H1 (cell line): ENCODE results near the gene ERI2. TPM values are rescaled to one million over a fixed set of nuclear protein-coding genes. Genes with fewer than 3 reads are reported as not detected.

Experiments
- CTCF ChIA-PET: fragments of 300-600 bp; sonication (Branson Sonifier 250); formaldehyde crosslinking; loops from one replicate; lab custom pipeline; 2021; ENCODE audit not compliant: partially characterized antibody; lab: Charles Lee
- POLR2A ChIA-PET: fragments of 300-600 bp; sonication (Branson Sonifier 250); formaldehyde crosslinking; loops from one replicate; lab custom pipeline; 2021; ENCODE audit warnings: inconsistent platforms; ENCODE audit not compliant: partially characterized antibody; lab: Charles Lee
- DNase-seq, 2 experiments: peaks; one replicate each; pipeline versions ENCODE4 v3.0.0 to v3.0.0-alpha.2; 2010 to 2022; ENCODE audit warnings: low spot score in 2 of 2, low read depth in 1 of 2, mixed read lengths in 1 of 2
- FAIRE-seq: peaks from 2 replicates; lab custom pipeline; 2011; peaks lifted over from hg19 to GRCh38; lab: Jason Lieb, UNC
- H2AFZ ChIP-seq: 2 replicates; pipeline ENCODE4 v1.8.1; 2012; ENCODE audit warnings: low read length, inconsistent platforms
- H2AK5ac ChIP-seq: 2 replicates; pipeline ENCODE4 v1.6.1; 2013; ENCODE audit warnings: low read depth, low read length
- H2BK120ac ChIP-seq: replicated peaks from 2 replicates; pipeline ENCODE3; 2013; ENCODE audit warnings: low read depth, low read length, inconsistent platforms
- H2BK12ac ChIP-seq: 2 replicates; pipeline ENCODE4 v1.6.1; 2013; ENCODE audit warnings: low read depth, low read length
- H2BK15ac ChIP-seq: 2 replicates; pipeline ENCODE4 v1.6.1; 2013; ENCODE audit warnings: low read length
- H2BK20ac ChIP-seq: 2 replicates; pipeline ENCODE4 v1.6.1; 2013; ENCODE audit warnings: low read length
- H2BK5ac ChIP-seq: 2 replicates; pipeline ENCODE4 v1.6.1; 2013; ENCODE audit warnings: low read depth, low read length
- H3K14ac ChIP-seq: 2 replicates; pipeline ENCODE4 v1.6.1; 2013; ENCODE audit warnings: inconsistent platforms; ENCODE audit not compliant: insufficient read length
- H3K18ac ChIP-seq: 2 replicates; pipeline ENCODE4 v1.6.1; 2013; ENCODE audit warnings: low read length; ENCODE audit errors: extremely low read depth
- H3K23ac ChIP-seq: 2 replicates; pipeline ENCODE4 v1.6.1; 2013; ENCODE audit warnings: inconsistent platforms; ENCODE audit not compliant: insufficient read length
- H3K23me2 ChIP-seq: 2 replicates; pipeline ENCODE4 v1.6.1; 2013; ENCODE audit warnings: low read depth, low read length
- H3K27ac ChIP-seq: 2 replicates; pipeline ENCODE4 v1.6.1; 2011; ENCODE audit warnings: low read depth, low read length, inconsistent platforms
- H3K27me3 ChIP-seq, 4 experiments: replicated peaks in 1 of 4; 1 replicate in 1 of 4; 2 replicates in 3 of 4; pipeline versions ENCODE4 v1.6.1 to v1.8.1; 2011 to 2013; ENCODE audit warnings: low read length in 3 of 4, mild to moderate bottlenecking in 3 of 4, inconsistent platforms in 2 of 4, mixed read lengths in 2 of 4, moderate library complexity in 1 of 4; ENCODE audit not compliant: control insufficient read depth in 3 of 4, insufficient read depth in 3 of 4; ENCODE audit errors: extremely low read depth in 1 of 4
- H3K36me3 ChIP-seq, 4 experiments: 2 replicates each; pipeline versions ENCODE4 v1.6.1 to v1.8.1; 2011 to 2013; ENCODE audit warnings: mild to moderate bottlenecking in 4 of 4, low read length in 3 of 4, moderate library complexity in 2 of 4, control low read depth in 1 of 4, inconsistent platforms in 1 of 4; ENCODE audit not compliant: insufficient read depth in 4 of 4, control insufficient read depth in 2 of 4
- H3K4ac ChIP-seq: replicated peaks from 2 replicates; pipeline ENCODE3; 2013; ENCODE audit warnings: low read length, low read depth, mixed read lengths, inconsistent platforms; ENCODE audit not compliant: insufficient read length
- H3K4me1 ChIP-seq, 4 experiments: replicated peaks in 1 of 4; 1 replicate in 1 of 4; 2 replicates in 3 of 4; pipeline versions ENCODE4 v1.6.1 to v1.8.1; 2011 to 2013; ENCODE audit warnings: low read length in 3 of 4, inconsistent platforms in 2 of 4, mixed read lengths in 1 of 4; ENCODE audit not compliant: insufficient read depth in 4 of 4, control insufficient read depth in 3 of 4
- H3K4me2 ChIP-seq, 2 experiments: 2 replicates each; pipeline versions ENCODE4 v1.6.1 to v1.8.1; 2011 to 2013; ENCODE audit warnings: low read depth in 2 of 2, low read length in 2 of 2, control low read depth in 1 of 2, inconsistent platforms in 1 of 2, mild to moderate bottlenecking in 1 of 2; ENCODE audit not compliant: insufficient read depth in 1 of 2
- H3K4me3 ChIP-seq, 4 experiments: fragments of 200-600, 300-600 bp in 1 of 4; sonication (generic), shearing (Covaris generic), sonication (Bioruptor Twin) in 1 of 4; 2 replicates each; pipeline versions ENCODE4 v1.5.1 to v1.8.1; 2011 to 2016; ENCODE audit warnings: low read length in 4 of 4, low read depth in 3 of 4, control low read depth in 2 of 4, inconsistent platforms in 2 of 4, mild to moderate bottlenecking in 2 of 4, mixed read lengths in 1 of 4, moderate library complexity in 1 of 4; ENCODE audit not compliant: insufficient read depth in 2 of 4; ENCODE audit errors: extremely low read depth in 1 of 4
- H3K56ac ChIP-seq: replicated peaks from 2 replicates; pipeline ENCODE3; 2013; ENCODE audit warnings: low read depth, mild to moderate bottlenecking, mixed read lengths, low read length, inconsistent platforms; ENCODE audit not compliant: insufficient read length
- H3K79me1 ChIP-seq: 2 replicates; pipeline ENCODE4 v1.6.1; 2013; ENCODE audit warnings: low read depth, low read length, control low read depth
- H3K79me2 ChIP-seq, 2 experiments: 2 replicates each; pipeline versions ENCODE4 v1.6.1 to v1.8.1; 2012 to 2013; ENCODE audit warnings: low read length in 2 of 2, mild to moderate bottlenecking in 2 of 2, inconsistent platforms in 1 of 2; ENCODE audit not compliant: insufficient read depth in 2 of 2, control insufficient read depth in 1 of 2
- H3K9ac ChIP-seq, 4 experiments: replicated peaks in 1 of 4; 1 replicate in 1 of 4; 2 replicates in 3 of 4; pipeline versions ENCODE4 v1.6.1 to v1.8.1; 2011 to 2013; ENCODE audit warnings: low read depth in 3 of 4, low read length in 3 of 4, control low read depth in 2 of 4, mild to moderate bottlenecking in 2 of 4, moderate library complexity in 2 of 4, inconsistent platforms in 1 of 4; ENCODE audit errors: extremely low read depth in 1 of 4
- H3K9me3 ChIP-seq, 2 experiments: 2 replicates each; pipeline versions ENCODE4 v1.6.1 to v1.8.1; 2012 to 2013; ENCODE audit warnings: mild to moderate bottlenecking in 2 of 2, moderate library complexity in 2 of 2, control low read depth in 1 of 2, inconsistent platforms in 1 of 2, low read depth in 1 of 2, low read length in 1 of 2, mixed read lengths in 1 of 2; ENCODE audit not compliant: insufficient read depth in 2 of 2
- H4K20me1 ChIP-seq, 2 experiments: replicated peaks in 1 of 2; 2 replicates each; pipeline versions ENCODE3 to v1.8.1; 2011 to 2013; ENCODE audit warnings: inconsistent platforms in 2 of 2, low read length in 2 of 2, mild to moderate bottlenecking in 1 of 2; ENCODE audit not compliant: insufficient read depth in 2 of 2, control insufficient read depth in 1 of 2
- H4K5ac ChIP-seq: 2 replicates; pipeline ENCODE4 v1.6.1; 2013; ENCODE audit warnings: low read length, low read depth, mixed read lengths, inconsistent platforms; ENCODE audit not compliant: insufficient read length
- H4K8ac ChIP-seq: 2 replicates; pipeline ENCODE4 v1.8.0; 2013; ENCODE audit warnings: mild to moderate bottlenecking, moderate library complexity, low read length, inconsistent platforms; ENCODE audit not compliant: insufficient read depth; ENCODE audit errors: extremely low read depth
- H4K91ac ChIP-seq: replicated peaks from 2 replicates; pipeline ENCODE3; 2013; ENCODE audit warnings: low read length, mixed read lengths, inconsistent platforms; ENCODE audit not compliant: insufficient read length
- ASH2L ChIP-seq: fragments of 200-600, 300-600 bp; sonication (generic); IDR thresholded peaks from one replicate; pipeline ENCODE4 v1.7.1; 2017; ENCODE audit warnings: low read length
- EGR1 ChIP-seq: IDR thresholded peaks from 2 replicates; pipeline ENCODE4 v1.6.1; 2011; ENCODE audit warnings: low read depth, low read length, borderline replicate concordance
- HDAC2 ChIP-seq, 2 experiments: fragments of 300-600 bp in 1 of 2; sonication (generic) in 1 of 2; IDR thresholded peaks; 2 replicates each; pipeline ENCODE4 v1.6.1; 2011 to 2012; ENCODE audit warnings: low read depth in 2 of 2, low read length in 2 of 2, mild to moderate bottlenecking in 2 of 2, moderate library complexity in 2 of 2, borderline replicate concordance in 1 of 2, inconsistent platforms in 1 of 2
- JUN ChIP-seq: IDR thresholded peaks from 2 replicates; pipeline ENCODE4 v1.6.1; 2011; ENCODE audit warnings: low read depth, mild to moderate bottlenecking, improper control_type of control experiment, low read length
- RAD21 ChIP-seq, 2 experiments: IDR thresholded peaks in 1 of 2; conservative IDR thresholded peaks in 1 of 2; 2 replicates each; pipeline ENCODE4 v1.6.1; 2011; ENCODE audit warnings: low read depth in 2 of 2, low read length in 2 of 2, improper control_type of control experiment in 1 of 2, inconsistent platforms in 1 of 2, mild to moderate bottlenecking in 1 of 2, moderate library complexity in 1 of 2
- SAP30 ChIP-seq: fragments of 300-600 bp; sonication (generic); IDR thresholded peaks from 2 replicates; pipeline ENCODE4 v1.7.1; 2012; ENCODE audit warnings: low read length, moderate library complexity, mild to moderate bottlenecking, inconsistent platforms; ENCODE audit not compliant: insufficient read depth, insufficient replicate concordance
- TBP ChIP-seq: IDR thresholded peaks from 2 replicates; pipeline ENCODE4 v1.6.1; 2011; ENCODE audit warnings: low read depth, low read length, improper control_type of control experiment
- WGBS, 2 experiments: shearing (Covaris generic) in 1 of 2; methylation state at CpG; one replicate each; pipeline versions ENCODE4 v1.1.6 to v1.1.7; 2013 to 2015; ENCODE audit warnings: low lambda C conversion rate in 2 of 2, mixed read lengths in 2 of 2, inconsistent platforms in 1 of 2, low coverage in 1 of 2, missing lambda C conversion rate in 1 of 2; ENCODE audit not compliant: insufficient replicate concordance in 2 of 2, insufficient coverage in 1 of 2, insufficient read length in 1 of 2; ENCODE audit errors: extremely low coverage in 1 of 2, missing lambda C conversion rate in 1 of 2; 5-methylcytosine and 5-hydroxymethylcytosine counted together
- polyA plus RNA-seq, 7 experiments: library from polyadenylated mRNA; depleted of rRNA in 3 of 7; stranded (reverse) in 5 of 7; unstranded in 2 of 7; fragments of >200 nt in 5 of 7; fragments of 200-250 nt in 2 of 7; gene quantifications; 1 replicate in 5 of 7; 2 replicates in 1 of 7; 4 replicates in 1 of 7; pipeline versions ENCODE4 v1.2.1 to v1.2.3, GENCODE V29; 2011 to 2013; ENCODE audit warnings: missing spikeins in 2 of 7, mixed read lengths in 2 of 7
- total RNA-seq: library from RNA; stranded (reverse); fragmentation: NEBNext Ultra II Directional; extraction: Animal tissue kit (Norgen Biotek cat#: 25700); gene quantifications from 2 replicates; pipeline ENCODE4 v1.2.1, GENCODE V29; 2021
- TF ChIP-seq, protein P1 (sequence below): IDR thresholded peaks from 2 replicates; pipeline ENCODE4 v1.6.1; 2012; ENCODE audit warnings: inconsistent platforms
- TF ChIP-seq, protein P2 (sequence below): IDR thresholded peaks from 2 replicates; pipeline ENCODE4 v1.6.1; 2011; ENCODE audit warnings: low read length, improper control_type of control experiment

The ERI2 gene
- total and polyA plus RNA-seq, 2 of the 8 experiments (the other 6 are each of a cell fraction or from before 2014, with no cell fraction given) = 11.0 to 12.6 TPM

DNA sequence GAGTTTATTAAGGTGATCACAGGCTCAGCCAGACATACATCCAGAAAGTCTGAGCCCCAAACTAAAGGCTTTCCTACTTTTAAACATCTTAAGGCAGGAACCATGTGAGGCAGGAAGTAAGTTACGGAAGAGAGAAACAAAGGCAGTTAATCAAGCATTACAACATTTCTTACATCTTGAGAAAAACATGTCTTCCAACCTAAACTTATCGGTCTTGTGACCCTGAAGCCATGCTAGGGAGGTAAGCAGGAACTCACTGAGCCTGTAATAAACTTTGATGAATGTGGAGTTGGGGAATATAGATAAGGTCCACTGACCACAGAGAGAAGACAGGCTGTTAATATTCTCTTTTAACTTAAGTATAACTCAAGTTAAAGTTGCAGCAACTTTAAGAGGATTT is 45.9 kb downstream of the ERI2 start:
- no peaks in the 10 kb centered on the region for H3K79me2 ChIP-seq
- no peak overlapping the region for H2AK5ac ChIP-seq
- no peak overlapping the region for H3K4me2 ChIP-seq
- no peak overlapping the region for H3K27ac ChIP-seq
- H2BK15ac ChIP-seq = no peak overlapping the region
- H3K23ac ChIP-seq = no peak overlapping the region
- 98% methylated on average over 2 of the region's 2 CpGs; no CpG with 5 or more reads in 1 of the 2 experiments for WGBS, 2 experiments
- CTCF ChIA-PET = interaction anchor here (0.6 kb wide), 2 partner anchors 194 to 1386 kb away, joined by 3 read pairs; no protein-coding TSS in a partner anchor
- H2BK12ac ChIP-seq = no peak overlapping the region
- no peaks in the 10 kb centered on the region; a peak in 1 of 7 replicates for H3K4me1 ChIP-seq
- no peak overlapping the region for H2BK20ac ChIP-seq
- no peaks in the 10 kb centered on the region for H3K36me3 ChIP-seq
- H3K9ac ChIP-seq = no peak overlapping the region
- no peaks in the 10 kb centered on the region for H3K23me2 ChIP-seq
- H4K20me1 ChIP-seq = no peaks in the 10 kb centered on the region
- H3K9me3 ChIP-seq = no peaks in the 10 kb centered on the region; a peak in 1 of 4 replicates
- H4K8ac ChIP-seq = no peak overlapping the region
- H4K91ac ChIP-seq = no peak overlapping the region
- H2AFZ ChIP-seq = no peak overlapping the region
- POLR2A ChIA-PET = no interaction called here
- no peak overlapping the region for H3K14ac ChIP-seq
- DNase-seq (no peak), FAIRE-seq (no peak)
- H3K4me3 ChIP-seq = no peak overlapping the region
- no peak overlapping the region for H2BK5ac ChIP-seq
- no peak overlapping the region for H3K4ac ChIP-seq
- H3K27me3 ChIP-seq = no peaks in the 10 kb centered on the region; a peak in 1 of 7 replicates
- no peak overlapping the region for H4K5ac ChIP-seq
- no peak overlapping the region for H3K56ac ChIP-seq
- H2BK120ac ChIP-seq = no peak overlapping the region
- no peak overlapping the region for H3K18ac ChIP-seq
- H3K79me1 ChIP-seq = no peaks in the 10 kb centered on the region
- no peak for TF ChIP-seq SAP30
- TF ChIP-seq JUN = no peak
- TF ChIP-seq, protein P1, sequence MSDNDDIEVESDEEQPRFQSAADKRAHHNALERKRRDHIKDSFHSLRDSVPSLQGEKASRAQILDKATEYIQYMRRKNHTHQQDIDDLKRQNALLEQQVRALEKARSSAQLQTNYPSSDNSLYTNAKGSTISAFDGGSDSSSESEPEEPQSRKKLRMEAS = no peak
- TF ChIP-seq RAD21 (IDR thresholded peaks at IDR 0.05 in 1 of 2, conservative IDR thresholded peaks at IDR 0.05 in 1 of 2; ENCODE audit: low read depth in 2 of 2, low read length in 2 of 2) = no peak
- TF ChIP-seq, protein P2, sequence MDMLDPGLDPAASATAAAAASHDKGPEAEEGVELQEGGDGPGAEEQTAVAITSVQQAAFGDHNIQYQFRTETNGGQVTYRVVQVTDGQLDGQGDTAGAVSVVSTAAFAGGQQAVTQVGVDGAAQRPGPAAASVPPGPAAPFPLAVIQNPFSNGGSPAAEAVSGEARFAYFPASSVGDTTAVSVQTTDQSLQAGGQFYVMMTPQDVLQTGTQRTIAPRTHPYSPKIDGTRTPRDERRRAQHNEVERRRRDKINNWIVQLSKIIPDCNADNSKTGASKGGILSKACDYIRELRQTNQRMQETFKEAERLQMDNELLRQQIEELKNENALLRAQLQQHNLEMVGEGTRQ = no peak
- TF ChIP-seq ASH2L = no peak
- no peak for TF ChIP-seq EGR1
- TF ChIP-seq TBP = no peak
- no peak for TF ChIP-seq HDAC2 (IDR thresholded peaks at IDR 0.05; ENCODE audit: borderline replicate concordance in 1 of 2, low read depth in 2 of 2, low read length in 2 of 2)
